Measurements from ENCODE around the gene KRT37.
"Not testable (repeated sequence)": the region's sequence is repeated elsewhere in the genome, so short reads cannot be mapped to it uniquely, and the experiment has no call there.

The KRT37 gene

GRCh38 chr17:41404024-41404671 is 20.2 kb downstream of the KRT37 start:
- DNase-seq (ENCODE audit: low read depth in 3 of 3), result peak; percentile 32 to 60 (median 47)

GRCh38 chr17:41403404-41404023 is 20.9 kb downstream of the KRT37 start:
- peak in 1 of 3 donors; percentile 2 for DNase-seq (ENCODE audit: low read depth in 3 of 3)

- DNase-seq (ENCODE audit: low read depth in 3 of 3), result no peak
Measured at GRCh38 chr17:41402161-41402560, 22.2 kb downstream of the KRT37 start.

GRCh38 chr17:41396996-41397660 is 27.3 kb downstream of the KRT37 start, which contains the start of gene KRT31:
KRT31 (minus strand) TSS chr17:41397608; CDS start chr17:41397539, 69 bp downstream.
- DNase-seq (ENCODE audit: low read depth in 3 of 3), result no peak

- no peak for DNase-seq (ENCODE audit: low read depth in 3 of 3)
Measured at GRCh38 chr17:41396340-41396739, 28.0 kb downstream of the KRT37 start.

- DNase-seq (ENCODE audit: low read depth in 3 of 3), result no peak
Measured at GRCh38 chr17:41395611-41396010, 28.8 kb downstream of the KRT37 start.

- not testable (repeated sequence) for DNase-seq (ENCODE audit: low read depth in 3 of 3)
Measured at GRCh38 chr17:41395044-41395443, 29.3 kb downstream of the KRT37 start.

GRCh38 chr17:41394254-41394996 is 30.0 kb downstream of the KRT37 start:
- DNase-seq (ENCODE audit: low read depth in 3 of 3), result no peak

GRCh38 chr17:41393826-41394225 is 30.6 kb downstream of the KRT37 start:
- no peak for DNase-seq (ENCODE audit: low read depth in 3 of 3)

- no peak for DNase-seq (ENCODE audit: low read depth in 3 of 3)
Measured at GRCh38 chr17:41393294-41393693, 31.1 kb downstream of the KRT37 start.

- DNase-seq (ENCODE audit: low read depth in 3 of 3), result no peak
Measured at GRCh38 chr17:41392278-41392677, 32.1 kb downstream of the KRT37 start.

- DNase-seq (ENCODE audit: low read depth in 3 of 3), result no peak
Measured at GRCh38 chr17:41391535-41391934, 32.9 kb downstream of the KRT37 start.

GRCh38 chr17:41390411-41390938 is 33.9 kb downstream of the KRT37 start:
- no peak for DNase-seq (ENCODE audit: low read depth in 3 of 3)

- DNase-seq (ENCODE audit: low read depth in 3 of 3), result no peak
Measured at GRCh38 chr17:41387670-41388069, 36.7 kb downstream of the KRT37 start.

- DNase-seq (ENCODE audit: low read depth in 3 of 3), result no peak
Measured at GRCh38 chr17:41386227-41386626, 38.2 kb downstream of the KRT37 start.

- DNase-seq (ENCODE audit: low read depth in 3 of 3), result no peak
Measured at GRCh38 chr17:41383690-41384089, 40.7 kb downstream of the KRT37 start.

- DNase-seq (ENCODE audit: low read depth in 3 of 3), result no peak
Measured at GRCh38 chr17:41382394-41382793, 42.0 kb downstream of the KRT37 start.

GRCh38 chr17:41381943-41382342 is 42.4 kb downstream of the KRT37 start, which contains the start of gene KRT34:
KRT34 (minus strand) TSS chr17:41382306; CDS start chr17:41382246, 60 bp downstream.
- not testable (repeated sequence) for DNase-seq (ENCODE audit: low read depth in 3 of 3)

GRCh38 chr17:41380091-41380490 is 44.3 kb downstream of the KRT37 start:
- DNase-seq (ENCODE audit: low read depth in 3 of 3), result not testable (repeated sequence)

GRCh38 chr17:41377546-41377945 is 46.8 kb downstream of the KRT37 start:
- no peak for DNase-seq (ENCODE audit: low read depth in 3 of 3)
